ENCODE results near the gene TMEM82. TPM values are rescaled to one million over a fixed set of nuclear protein-coding genes. Genes with fewer than 3 reads are reported as not detected.

The TMEM82 gene
- total RNA-seq, 1 donor from 2014 or later: not detected

- Mint-ChIP-seq H3K4me3 (ENCODE audit: unreplicated experiment) (no peak overlapping the region), H3K27me3 (ENCODE audit: unreplicated experiment) (no peaks in the 10 kb centered on the region), H3K27ac (ENCODE audit: unreplicated experiment) (no peak overlapping the region), H3K9me3 (ENCODE audit: unreplicated experiment) (no peaks in the 10 kb centered on the region), H3K4me1 (ENCODE audit: unreplicated experiment) (peaks cover 49% of the 10 kb centered on the region), H3K36me3 (ENCODE audit: unreplicated experiment) (no peaks in the 10 kb centered on the region)
- no peak for TF ChIP-seq CTCF (IDR thresholded peaks at IDR 0.05)
- DNase-seq (ENCODE audit: extremely low spot score, unreplicated experiment): no peak
Measured at GRCh38 chr1:15747378-15747777, 5.1 kb downstream of the TMEM82 start.

DNA sequence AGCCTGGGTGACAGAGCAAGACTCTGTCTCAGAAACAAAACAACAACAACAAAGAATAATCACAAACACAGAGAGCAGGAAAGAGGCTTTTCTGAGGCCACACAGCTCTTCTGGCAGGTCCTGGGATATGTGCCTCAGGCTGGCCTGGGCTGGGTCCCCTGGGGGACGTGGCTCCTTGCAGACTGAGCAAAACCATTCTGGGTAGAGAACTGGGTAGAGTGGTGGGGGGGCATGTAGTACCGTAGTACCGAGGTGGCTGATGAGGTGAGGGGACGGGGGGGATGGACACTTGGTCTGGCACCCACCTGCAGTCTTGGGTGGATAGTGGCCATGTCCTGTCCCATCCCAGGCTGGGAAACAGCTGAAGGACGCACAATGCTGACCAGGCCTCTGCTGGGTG, 6.0 kb downstream of the TMEM82 start:
- Mint-ChIP-seq H3K4me3 (ENCODE audit: unreplicated experiment) (no peak overlapping the region), H3K27ac (ENCODE audit: unreplicated experiment) (no peak overlapping the region), H3K27me3 (ENCODE audit: unreplicated experiment) (no peaks in the 10 kb centered on the region), H3K9me3 (ENCODE audit: unreplicated experiment) (no peaks in the 10 kb centered on the region), H3K36me3 (ENCODE audit: unreplicated experiment) (no peaks in the 10 kb centered on the region), H3K4me1 (ENCODE audit: unreplicated experiment) (peaks cover 49% of the 10 kb centered on the region)
- no peak for TF ChIP-seq CTCF (IDR thresholded peaks at IDR 0.05)
- no peak for DNase-seq (ENCODE audit: extremely low spot score, unreplicated experiment)

DNA sequence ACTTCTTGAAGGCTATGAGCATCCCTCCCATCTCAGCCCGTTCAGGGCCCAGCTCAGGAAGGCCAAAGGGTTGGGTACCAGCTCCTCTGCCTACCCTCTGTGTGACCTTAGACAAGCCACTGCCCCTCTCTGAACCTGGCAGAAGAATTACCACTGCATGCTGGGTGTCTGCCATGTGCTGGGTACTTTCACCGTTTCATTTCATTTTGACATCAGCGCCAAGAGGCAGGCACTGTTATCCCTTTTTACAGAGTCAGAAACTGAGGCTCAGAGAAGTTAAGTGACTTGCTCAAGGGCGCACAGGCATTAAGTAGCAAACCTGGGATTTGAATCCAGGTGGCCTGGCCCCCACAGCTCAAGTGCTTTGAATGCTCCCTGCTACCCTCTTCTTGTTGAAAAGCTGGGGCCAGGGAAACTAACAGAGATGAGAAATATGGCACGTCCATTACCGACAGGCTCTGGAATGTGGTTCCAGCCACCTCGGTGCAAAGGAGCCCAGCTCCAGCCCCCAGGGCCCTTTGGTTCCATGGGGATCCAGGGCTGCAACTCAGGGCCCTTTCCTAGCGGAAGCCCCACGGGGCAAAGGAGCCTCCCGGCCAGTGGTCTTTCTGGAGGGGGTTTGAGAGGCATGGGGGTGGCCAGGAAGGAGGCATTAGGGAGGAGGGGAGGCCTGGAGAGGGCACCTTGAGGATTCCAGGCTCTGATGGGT, 6.5 kb downstream of the TMEM82 start:
- DNase-seq (ENCODE audit: extremely low spot score, unreplicated experiment): no peak
- no peaks in the 10 kb centered on the region for H3K36me3 Mint-ChIP-seq (ENCODE audit: unreplicated experiment)
- no peaks in the 10 kb centered on the region for H3K27me3 Mint-ChIP-seq (ENCODE audit: unreplicated experiment)
- TF ChIP-seq CTCF (IDR thresholded peaks at IDR 0.05): no peak
- peaks cover 49% of the 10 kb centered on the region for H3K4me1 Mint-ChIP-seq (ENCODE audit: unreplicated experiment)
- H3K4me3 Mint-ChIP-seq (ENCODE audit: unreplicated experiment): no peak overlapping the region
- peak overlapping the region; percentile 68 for H3K27ac Mint-ChIP-seq (ENCODE audit: unreplicated experiment)
- no peaks in the 10 kb centered on the region for H3K9me3 Mint-ChIP-seq (ENCODE audit: unreplicated experiment)

- TF ChIP-seq CTCF (IDR thresholded peaks at IDR 0.05): no peak
- Mint-ChIP-seq H3K27ac (ENCODE audit: unreplicated experiment) (peak overlapping the region; percentile 68), H3K36me3 (ENCODE audit: unreplicated experiment) (no peaks in the 10 kb centered on the region), H3K9me3 (ENCODE audit: unreplicated experiment) (no peaks in the 10 kb centered on the region), H3K4me1 (ENCODE audit: unreplicated experiment) (peaks cover 49% of the 10 kb centered on the region), H3K27me3 (ENCODE audit: unreplicated experiment) (no peaks in the 10 kb centered on the region), H3K4me3 (ENCODE audit: unreplicated experiment) (no peak overlapping the region)
- no peak for DNase-seq (ENCODE audit: extremely low spot score, unreplicated experiment)
Measured at GRCh38 chr1:15749399-15750291, 7.3 kb downstream of the TMEM82 start.

DNA sequence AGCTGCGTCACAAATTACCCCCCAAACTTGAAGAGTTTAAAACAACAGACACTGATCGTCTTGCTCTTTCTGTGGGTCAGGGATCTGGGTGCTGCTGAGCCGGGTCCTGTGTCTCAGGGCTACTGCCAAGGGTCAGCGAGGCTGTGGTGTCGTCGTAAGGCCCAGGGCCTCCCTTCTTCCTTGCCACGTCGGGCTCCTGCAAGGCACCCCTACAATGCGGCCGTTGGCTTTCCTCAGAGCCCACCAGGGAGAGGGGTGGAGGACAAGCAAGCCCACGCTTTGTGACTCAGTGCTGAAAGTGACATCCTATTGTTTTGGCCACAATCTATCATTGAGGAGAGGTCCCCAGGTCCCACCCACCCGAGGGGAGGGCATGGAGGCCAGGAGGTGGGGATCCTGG, 8.6 kb downstream of the TMEM82 start:
- H3K27me3 Mint-ChIP-seq (ENCODE audit: unreplicated experiment): no peaks in the 10 kb centered on the region
- H3K36me3 Mint-ChIP-seq (ENCODE audit: unreplicated experiment): no peaks in the 10 kb centered on the region
- no peak for TF ChIP-seq CTCF (IDR thresholded peaks at IDR 0.05)
- H3K9me3 Mint-ChIP-seq (ENCODE audit: unreplicated experiment): no peaks in the 10 kb centered on the region
- DNase-seq (ENCODE audit: extremely low spot score, unreplicated experiment): no peak
- no peak overlapping the region for H3K27ac Mint-ChIP-seq (ENCODE audit: unreplicated experiment)
- peaks cover 48% of the 10 kb centered on the region for H3K4me1 Mint-ChIP-seq (ENCODE audit: unreplicated experiment)
- H3K4me3 Mint-ChIP-seq (ENCODE audit: unreplicated experiment): no peak overlapping the region
